ENCODE data around the gene NUP210. TPM values are rescaled to one million over a fixed set of nuclear protein-coding genes. Genes with fewer than 3 reads are reported as not detected.

The NUP210 gene
- total and polyA plus RNA-seq, 2 experiments from 2014 or later = 13.8 to 73.9 TPM

- Histone ChIP-seq H4K20me1 (replicated peaks; ENCODE audit: insufficient read depth) (no peaks in the 10 kb centered on the region), H3K4me2 (no peak overlapping the region), H3K79me2 (replicated peaks; ENCODE audit: insufficient read depth) (no peaks in the 10 kb centered on the region), H3K36me3 (ENCODE audit: insufficient read depth) (no peaks in the 10 kb centered on the region), H3F3A (replicated peaks; ENCODE audit: low read depth) (no peaks in the 10 kb centered on the region), H3K9me2 (ENCODE audit: insufficient read depth) (no peaks in the 10 kb centered on the region), H3K4me3 (no peak overlapping the region), H3K27me3 (ENCODE audit: insufficient read depth) (peaks cover 14% of the 10 kb centered on the region), H3K27ac (ENCODE audit: low read depth) (no peak overlapping the region), H3K4me1 (ENCODE audit: insufficient read depth) (peaks cover 9% of the 10 kb centered on the region; the same call in 1 of the 2 replicates), H2AFZ (no peak overlapping the region)
- DNase-seq (ENCODE audit: low spot score) (no peak), ATAC-seq (no peak)
- H3K27ac Mint-ChIP-seq = no peak overlapping the region
- TF ChIP-seq, protein P1, sequence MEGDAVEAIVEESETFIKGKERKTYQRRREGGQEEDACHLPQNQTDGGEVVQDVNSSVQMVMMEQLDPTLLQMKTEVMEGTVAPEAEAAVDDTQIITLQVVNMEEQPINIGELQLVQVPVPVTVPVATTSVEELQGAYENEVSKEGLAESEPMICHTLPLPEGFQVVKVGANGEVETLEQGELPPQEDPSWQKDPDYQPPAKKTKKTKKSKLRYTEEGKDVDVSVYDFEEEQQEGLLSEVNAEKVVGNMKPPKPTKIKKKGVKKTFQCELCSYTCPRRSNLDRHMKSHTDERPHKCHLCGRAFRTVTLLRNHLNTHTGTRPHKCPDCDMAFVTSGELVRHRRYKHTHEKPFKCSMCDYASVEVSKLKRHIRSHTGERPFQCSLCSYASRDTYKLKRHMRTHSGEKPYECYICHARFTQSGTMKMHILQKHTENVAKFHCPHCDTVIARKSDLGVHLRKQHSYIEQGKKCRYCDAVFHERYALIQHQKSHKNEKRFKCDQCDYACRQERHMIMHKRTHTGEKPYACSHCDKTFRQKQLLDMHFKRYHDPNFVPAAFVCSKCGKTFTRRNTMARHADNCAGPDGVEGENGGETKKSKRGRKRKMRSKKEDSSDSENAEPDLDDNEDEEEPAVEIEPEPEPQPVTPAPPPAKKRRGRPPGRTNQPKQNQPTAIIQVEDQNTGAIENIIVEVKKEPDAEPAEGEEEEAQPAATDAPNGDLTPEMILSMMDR (conservative IDR thresholded peaks at IDR 0.05; ENCODE audit: low read depth in 2 of 2) = no peak
- no peak for TF ChIP-seq STAT1 (IDR thresholded peaks at IDR 0.05; ENCODE audit: unreplicated experiment)
- no peak for TF ChIP-seq POLR2AphosphoS5 (IDR thresholded peaks at IDR 0.05; ENCODE audit: low read depth)
- TF ChIP-seq, protein P2, sequence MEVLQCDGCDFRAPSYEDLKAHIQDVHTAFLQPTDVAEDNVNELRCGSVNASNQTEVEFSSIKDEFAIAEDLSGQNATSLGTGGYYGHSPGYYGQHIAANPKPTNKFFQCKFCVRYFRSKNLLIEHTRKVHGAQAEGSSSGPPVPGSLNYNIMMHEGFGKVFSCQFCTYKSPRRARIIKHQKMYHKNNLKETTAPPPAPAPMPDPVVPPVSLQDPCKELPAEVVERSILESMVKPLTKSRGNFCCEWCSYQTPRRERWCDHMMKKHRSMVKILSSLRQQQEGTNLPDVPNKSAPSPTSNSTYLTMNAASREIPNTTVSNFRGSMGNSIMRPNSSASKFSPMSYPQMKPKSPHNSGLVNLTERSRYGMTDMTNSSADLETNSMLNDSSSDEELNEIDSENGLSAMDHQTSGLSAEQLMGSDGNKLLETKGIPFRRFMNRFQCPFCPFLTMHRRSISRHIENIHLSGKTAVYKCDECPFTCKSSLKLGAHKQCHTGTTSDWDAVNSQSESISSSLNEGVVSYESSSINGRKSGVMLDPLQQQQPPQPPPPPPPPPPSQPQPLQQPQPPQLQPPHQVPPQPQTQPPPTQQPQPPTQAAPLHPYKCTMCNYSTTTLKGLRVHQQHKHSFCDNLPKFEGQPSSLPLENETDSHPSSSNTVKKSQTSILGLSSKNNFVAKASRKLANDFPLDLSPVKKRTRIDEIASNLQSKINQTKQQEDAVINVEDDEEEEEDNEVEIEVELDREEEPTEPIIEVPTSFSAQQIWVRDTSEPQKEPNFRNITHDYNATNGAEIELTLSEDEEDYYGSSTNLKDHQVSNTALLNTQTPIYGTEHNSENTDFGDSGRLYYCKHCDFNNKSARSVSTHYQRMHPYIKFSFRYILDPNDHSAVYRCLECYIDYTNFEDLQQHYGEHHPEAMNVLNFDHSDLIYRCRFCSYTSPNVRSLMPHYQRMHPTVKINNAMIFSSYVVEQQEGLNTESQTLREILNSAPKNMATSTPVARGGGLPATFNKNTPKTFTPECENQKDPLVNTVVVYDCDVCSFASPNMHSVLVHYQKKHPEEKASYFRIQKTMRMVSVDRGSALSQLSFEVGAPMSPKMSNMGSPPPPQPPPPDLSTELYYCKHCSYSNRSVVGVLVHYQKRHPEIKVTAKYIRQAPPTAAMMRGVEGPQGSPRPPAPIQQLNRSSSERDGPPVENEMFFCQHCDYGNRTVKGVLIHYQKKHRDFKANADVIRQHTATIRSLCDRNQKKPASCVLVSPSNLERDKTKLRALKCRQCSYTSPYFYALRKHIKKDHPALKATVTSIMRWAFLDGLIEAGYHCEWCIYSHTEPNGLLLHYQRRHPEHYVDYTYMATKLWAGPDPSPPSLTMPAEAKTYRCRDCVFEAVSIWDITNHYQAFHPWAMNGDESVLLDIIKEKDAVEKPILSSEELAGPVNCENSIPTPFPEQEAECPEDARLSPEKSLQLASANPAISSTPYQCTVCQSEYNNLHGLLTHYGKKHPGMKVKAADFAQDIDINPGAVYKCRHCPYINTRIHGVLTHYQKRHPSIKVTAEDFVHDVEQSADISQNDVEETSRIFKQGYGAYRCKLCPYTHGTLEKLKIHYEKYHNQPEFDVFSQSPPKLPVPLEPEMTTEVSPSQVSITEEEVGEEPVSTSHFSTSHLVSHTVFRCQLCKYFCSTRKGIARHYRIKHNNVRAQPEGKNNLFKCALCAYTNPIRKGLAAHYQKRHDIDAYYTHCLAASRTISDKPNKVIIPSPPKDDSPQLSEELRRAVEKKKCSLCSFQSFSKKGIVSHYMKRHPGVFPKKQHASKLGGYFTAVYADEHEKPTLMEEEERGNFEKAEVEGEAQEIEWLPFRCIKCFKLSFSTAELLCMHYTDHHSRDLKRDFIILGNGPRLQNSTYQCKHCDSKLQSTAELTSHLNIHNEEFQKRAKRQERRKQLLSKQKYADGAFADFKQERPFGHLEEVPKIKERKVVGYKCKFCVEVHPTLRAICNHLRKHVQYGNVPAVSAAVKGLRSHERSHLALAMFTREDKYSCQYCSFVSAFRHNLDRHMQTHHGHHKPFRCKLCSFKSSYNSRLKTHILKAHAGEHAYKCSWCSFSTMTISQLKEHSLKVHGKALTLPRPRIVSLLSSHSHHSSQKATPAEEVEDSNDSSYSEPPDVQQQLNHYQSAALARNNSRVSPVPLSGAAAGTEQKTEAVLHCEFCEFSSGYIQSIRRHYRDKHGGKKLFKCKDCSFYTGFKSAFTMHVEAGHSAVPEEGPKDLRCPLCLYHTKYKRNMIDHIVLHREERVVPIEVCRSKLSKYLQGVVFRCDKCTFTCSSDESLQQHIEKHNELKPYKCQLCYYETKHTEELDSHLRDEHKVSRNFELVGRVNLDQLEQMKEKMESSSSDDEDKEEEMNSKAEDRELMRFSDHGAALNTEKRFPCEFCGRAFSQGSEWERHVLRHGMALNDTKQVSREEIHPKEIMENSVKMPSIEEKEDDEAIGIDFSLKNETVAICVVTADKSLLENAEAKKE (CRISPR knock-in tag; IDR thresholded peaks at IDR 0.05) = no peak
- TF ChIP-seq ZNF114 (CRISPR knock-in tag; IDR thresholded peaks at IDR 0.05) = no peak
- no peak for TF ChIP-seq EZH2 (IDR thresholded peaks at IDR 0.05; ENCODE audit: low read depth, unreplicated experiment)
- TF ChIP-seq EZH2phosphoT487 (IDR thresholded peaks at IDR 0.05; ENCODE audit: unreplicated experiment) = no peak
- no peak for TF ChIP-seq NANOG (IDR thresholded peaks at IDR 0.05; ENCODE audit: borderline replicate concordance)
- TF ChIP-seq JUNB (IDR thresholded peaks at IDR 0.05; ENCODE audit: unreplicated experiment) = no peak
- no peak for TF ChIP-seq ZNF331 (CRISPR knock-in tag; IDR thresholded peaks at IDR 0.05; ENCODE audit: low read depth)
- no peak for TF ChIP-seq ETS1 (IDR thresholded peaks at IDR 0.05)
- no peak for TF ChIP-seq CREB1 (CRISPR knock-in tag; IDR thresholded peaks at IDR 0.05; ENCODE audit: low read depth)
- TF ChIP-seq, protein P3, sequence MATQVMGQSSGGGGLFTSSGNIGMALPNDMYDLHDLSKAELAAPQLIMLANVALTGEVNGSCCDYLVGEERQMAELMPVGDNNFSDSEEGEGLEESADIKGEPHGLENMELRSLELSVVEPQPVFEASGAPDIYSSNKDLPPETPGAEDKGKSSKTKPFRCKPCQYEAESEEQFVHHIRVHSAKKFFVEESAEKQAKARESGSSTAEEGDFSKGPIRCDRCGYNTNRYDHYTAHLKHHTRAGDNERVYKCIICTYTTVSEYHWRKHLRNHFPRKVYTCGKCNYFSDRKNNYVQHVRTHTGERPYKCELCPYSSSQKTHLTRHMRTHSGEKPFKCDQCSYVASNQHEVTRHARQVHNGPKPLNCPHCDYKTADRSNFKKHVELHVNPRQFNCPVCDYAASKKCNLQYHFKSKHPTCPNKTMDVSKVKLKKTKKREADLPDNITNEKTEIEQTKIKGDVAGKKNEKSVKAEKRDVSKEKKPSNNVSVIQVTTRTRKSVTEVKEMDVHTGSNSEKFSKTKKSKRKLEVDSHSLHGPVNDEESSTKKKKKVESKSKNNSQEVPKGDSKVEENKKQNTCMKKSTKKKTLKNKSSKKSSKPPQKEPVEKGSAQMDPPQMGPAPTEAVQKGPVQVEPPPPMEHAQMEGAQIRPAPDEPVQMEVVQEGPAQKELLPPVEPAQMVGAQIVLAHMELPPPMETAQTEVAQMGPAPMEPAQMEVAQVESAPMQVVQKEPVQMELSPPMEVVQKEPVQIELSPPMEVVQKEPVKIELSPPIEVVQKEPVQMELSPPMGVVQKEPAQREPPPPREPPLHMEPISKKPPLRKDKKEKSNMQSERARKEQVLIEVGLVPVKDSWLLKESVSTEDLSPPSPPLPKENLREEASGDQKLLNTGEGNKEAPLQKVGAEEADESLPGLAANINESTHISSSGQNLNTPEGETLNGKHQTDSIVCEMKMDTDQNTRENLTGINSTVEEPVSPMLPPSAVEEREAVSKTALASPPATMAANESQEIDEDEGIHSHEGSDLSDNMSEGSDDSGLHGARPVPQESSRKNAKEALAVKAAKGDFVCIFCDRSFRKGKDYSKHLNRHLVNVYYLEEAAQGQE (IDR thresholded peaks at IDR 0.05; ENCODE audit: unreplicated experiment) = no peak
- peaks cover 18% of the 10 kb centered on the region for H3K4me1 Mint-ChIP-seq
- peaks cover 13% of the 10 kb centered on the region for H3K36me3 Mint-ChIP-seq (ENCODE audit: low read depth)
- H3K27me3 Mint-ChIP-seq (ENCODE audit: insufficient read depth, low read depth, poor library complexity) = peaks cover 19% of the 10 kb centered on the region
- no peak overlapping the region for H3K4me3 Mint-ChIP-seq
- peaks cover 20% of the 10 kb centered on the region for H3K9me3 Mint-ChIP-seq
Observed at GRCh38 chr3:13287833-13288232, 132.3 kb downstream of the NUP210 start.

All from GM23338 (cell line).